Naive thymus-derived CD4-positive, alpha-beta T cell (primary cell): ENCODE data around the gene ZSWIM8. TPM values are rescaled to one million over a fixed set of nuclear protein-coding genes. Genes with fewer than 3 reads are reported as not detected.

Experiments
- ATAC-seq: fragments of 150-1000 bp; cut with Tn5 transposase; 2 replicates; pipeline ENCODE4 v1.10.0; 2021; ENCODE audit warnings: mild to moderate bottlenecking, moderate library complexity
- CTCF ChIA-PET: fragments of 350-600 bp; sonication (Branson Sonifier 250); formaldehyde crosslinking; loops from one replicate; lab custom pipeline; 2021; ENCODE audit warnings: antibody characterized with exemption; lab: Charles Lee
- POLR2A ChIA-PET: fragments of 350-600 bp; sonication (Branson Sonifier 250); formaldehyde crosslinking; loops from one replicate; lab custom pipeline; 2021; ENCODE audit warnings: antibody characterized with exemption, inconsistent platforms; lab: Charles Lee
- DNase-seq, 9 donors: peaks; one replicate each; pipeline versions ENCODE4 v3.0.0 to v3.0.0-alpha.2; 2020 to 2022; ENCODE audit warnings: mixed read lengths in 1 of 9
- H3K27ac ChIP-seq: one replicate; pipeline ENCODE4 v1.7.0; 2013; ENCODE audit warnings: mild to moderate bottlenecking, low read depth, low read length, moderate library complexity
- H3K27me3 ChIP-seq, 2 donors: one replicate each; pipeline ENCODE4 v1.7.0; 2013; ENCODE audit warnings: low read length in 2 of 2, mild to moderate bottlenecking in 2 of 2, moderate library complexity in 2 of 2; ENCODE audit not compliant: control insufficient read depth in 2 of 2, insufficient read depth in 2 of 2
- H3K36me3 ChIP-seq, 3 experiments: 1 replicate in 2 of 3; 2 replicates in 1 of 3; pipeline ENCODE4 v1.7.0; 2013; ENCODE audit warnings: low read length in 3 of 3, mild to moderate bottlenecking in 3 of 3, moderate library complexity in 1 of 3; ENCODE audit not compliant: insufficient read depth in 3 of 3, control insufficient read depth in 2 of 3
- H3K4me1 ChIP-seq, 2 donors: one replicate each; pipeline ENCODE4 v1.7.0; 2013; ENCODE audit warnings: low read length in 2 of 2, mild to moderate bottlenecking in 2 of 2, moderate library complexity in 1 of 2; ENCODE audit not compliant: control insufficient read depth in 2 of 2, insufficient read depth in 2 of 2
- H3K4me3 ChIP-seq: 2 replicates; pipeline ENCODE4 v1.7.0; 2013; ENCODE audit warnings: mild to moderate bottlenecking, low read length
- H3K9me3 ChIP-seq, 3 experiments: 1 replicate in 2 of 3; 2 replicates in 1 of 3; pipeline ENCODE4 v1.7.0; 2013; ENCODE audit warnings: low read length in 3 of 3; ENCODE audit not compliant: control insufficient read depth in 2 of 3
- H3K27ac Mint-ChIP-seq, 9 donors: one replicate each; pipeline ENCODE4 v1.8.0; 2020 to 2022; ENCODE audit warnings: mixed read lengths in 9 of 9, mild to moderate bottlenecking in 8 of 9, moderate library complexity in 5 of 9, inconsistent platforms in 2 of 9
- H3K27me3 Mint-ChIP-seq, 5 donors: one replicate each; pipeline ENCODE4 v1.8.0; 2021 to 2022; ENCODE audit warnings: mixed read lengths in 5 of 5, mild to moderate bottlenecking in 1 of 5
- H3K36me3 Mint-ChIP-seq, 5 donors: one replicate each; pipeline ENCODE4 v1.8.0; 2020 to 2022; ENCODE audit warnings: mixed read lengths in 5 of 5, mild to moderate bottlenecking in 3 of 5, inconsistent platforms in 1 of 5
- H3K4me1 Mint-ChIP-seq, 7 donors: one replicate each; pipeline ENCODE4 v1.8.0; 2020 to 2022; ENCODE audit warnings: mixed read lengths in 7 of 7, mild to moderate bottlenecking in 3 of 7, inconsistent platforms in 1 of 7
- H3K4me3 Mint-ChIP-seq, 10 donors: one replicate each; pipeline ENCODE4 v1.8.0; 2020 to 2022; ENCODE audit warnings: mild to moderate bottlenecking in 10 of 10, mixed read lengths in 10 of 10, moderate library complexity in 6 of 10, inconsistent platforms in 2 of 10
- H3K9me3 Mint-ChIP-seq, 11 donors: one replicate each; pipeline ENCODE4 v1.8.0; 2020 to 2022; ENCODE audit warnings: mixed read lengths in 11 of 11, mild to moderate bottlenecking in 4 of 11, inconsistent platforms in 1 of 11, moderate library complexity in 1 of 11
- intact Hi-C, 2 donors: fragments of 100-400 bp; cut with micrococcal nuclease; formaldehyde crosslinking; loops; one replicate each; pipeline ENCODE4 v1.15.1; 2023
- polyA plus RNA-seq, 2 donors: library from polyadenylated mRNA; unstranded; fragments of 300-500 nt; fragmentation: Illumina TruSeq; gene quantifications; one replicate each; pipeline ENCODE4 v1.2.3, GENCODE V29; 2021
- total RNA-seq, 6 experiments: library from RNA in 5 of 6; stranded (reverse) in 5 of 6; gene quantifications; 1 replicate in 5 of 6; 2 replicates in 1 of 6; pipeline ENCODE4 v1.2.3 and lab custom pipeline; 2021 to 2026

ZSWIM8 gene
- total and polyA plus RNA-seq, 7 experiments from 2014 or later, result 9.9 to 102 (median 82.0) TPM

DNA sequence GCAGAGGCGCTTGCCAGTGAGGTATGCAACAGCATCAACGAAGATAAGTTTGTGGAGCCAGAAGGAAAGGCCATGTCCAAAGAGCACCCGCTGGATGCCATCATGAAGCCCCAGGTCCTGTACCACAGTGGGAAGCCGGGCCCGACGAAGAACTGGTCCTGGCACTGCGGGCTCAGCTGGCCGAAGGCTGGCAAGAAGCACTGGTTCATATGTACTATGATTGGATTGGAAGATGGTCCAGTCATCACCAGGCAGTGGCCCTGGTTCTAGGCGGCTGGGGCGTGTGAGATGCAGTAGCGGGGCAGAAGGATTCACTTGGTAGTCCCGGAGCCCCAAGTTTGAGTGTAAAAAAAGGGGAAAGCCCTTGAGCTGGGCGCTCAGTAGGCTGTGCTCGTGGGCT is 22.1 kb downstream of the ZSWIM8 start:
- intact Hi-C loops, result no loop called here
- Histone ChIP-seq H3K27me3 (no peaks in the 10 kb centered on the region), H3K9me3 (no peaks in the 10 kb centered on the region), H3K4me1 (peaks cover 26 to 31% of the 10 kb centered on the region in 2 donors), H3K27ac (peak overlapping the region; percentile 28), H3K36me3 (peaks cover 25 to 75% (median 32%) of the 10 kb centered on the region in 3 experiments), H3K4me3 (no peak overlapping the region)
- Mint-ChIP-seq H3K27me3 (no peaks in the 10 kb centered on the region), H3K36me3 (peaks cover 26 to 45% (median 37%) of the 10 kb centered on the region in 5 donors), H3K4me1 (peaks cover 36 to 66% (median 58%) of the 10 kb centered on the region in 7 donors), H3K4me3 (peak overlapping the region in 6 of 10 donors; percentile 30 to 75 (median 62)), H3K27ac (peak overlapping the region in 6 of 9 donors; percentile 31 to 58 (median 42)), H3K9me3 (peaks cover 0 to 4% (median 0%) of the 10 kb centered on the region in 11 donors)
- ChIA-PET CTCF (no interaction called here), POLR2A (interaction anchor here (0.8 to 12.8 kb wide), 5 partner anchors 8 to 39 kb away, joined by 3 to 150 read pairs (median 42); partner anchors contain the start of genes CHCHD1 and ZSWIM8)
- ATAC-seq (no peak), DNase-seq (no peak)

DNA sequence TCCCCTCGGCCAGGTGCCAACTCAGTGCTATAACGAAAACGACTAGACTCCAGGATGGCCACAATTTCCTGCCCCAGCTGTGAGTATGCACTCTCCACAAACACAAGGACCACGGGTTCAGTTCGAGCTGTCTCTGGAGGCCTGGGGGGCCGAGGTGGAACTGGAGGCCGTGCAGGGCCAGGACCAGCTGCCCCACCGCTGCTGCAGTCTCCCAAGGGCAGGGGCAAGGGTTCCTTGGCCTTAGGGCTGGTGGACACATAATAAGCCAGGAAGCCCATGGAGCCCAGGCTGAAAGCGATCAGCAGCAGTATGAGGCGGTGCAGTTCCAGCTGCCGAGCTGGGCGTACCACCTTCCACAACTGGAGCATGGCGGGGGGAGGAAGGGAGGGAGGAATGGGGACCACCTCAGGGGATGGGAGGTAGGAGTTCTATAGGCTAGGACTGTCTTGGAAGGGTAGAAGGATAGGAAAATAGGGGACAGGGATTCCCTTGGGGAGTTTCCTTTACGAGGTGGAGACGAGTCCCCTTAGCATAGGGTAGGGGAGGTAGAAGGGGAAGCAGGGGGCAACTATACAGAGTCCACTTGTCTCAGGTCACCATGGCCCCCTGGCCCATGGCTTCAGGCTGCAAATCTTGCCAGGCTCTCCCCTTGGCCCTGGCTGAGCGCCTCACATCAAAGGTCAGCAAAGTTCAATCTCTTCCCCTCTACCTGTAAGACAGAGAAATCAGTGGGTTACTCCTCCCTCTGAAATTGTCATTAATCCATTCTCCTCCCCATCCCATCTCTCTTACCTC is 22.8 kb downstream of the ZSWIM8 start:
- peaks cover 36 to 71% (median 57%) of the 10 kb centered on the region in 7 donors for H3K4me1 Mint-ChIP-seq
- peaks cover 19 to 44% (median 40%) of the 10 kb centered on the region in 5 donors for H3K36me3 Mint-ChIP-seq
- H3K9me3 Mint-ChIP-seq, result peaks cover 0 to 4% (median 0%) of the 10 kb centered on the region in 11 donors
- no peaks in the 10 kb centered on the region for H3K9me3 ChIP-seq
- H3K4me1 ChIP-seq, result peaks cover 26 to 31% of the 10 kb centered on the region in 2 donors
- no peak overlapping the region for H3K27ac ChIP-seq
- intact Hi-C loops, result no loop called here
- ATAC-seq (no peak), DNase-seq (no peak)
- H3K36me3 ChIP-seq, result peaks cover 21 to 72% (median 28%) of the 10 kb centered on the region in 3 experiments
- H3K4me3 ChIP-seq, result no peak overlapping the region
- H3K27me3 ChIP-seq, result no peaks in the 10 kb centered on the region
- ChIA-PET CTCF (interaction anchor here (0.7 to 2.4 kb wide), 4 partner anchors 30 to 451 kb away, joined by 4 to 14 read pairs (median 6); no protein-coding TSS in a partner anchor), POLR2A (interaction anchor here (0.9 to 12.8 kb wide), 5 partner anchors 9 to 51 kb away, joined by 3 to 150 read pairs (median 42); partner anchors contain the start of genes CHCHD1 and ZSWIM8)
- no peaks in the 10 kb centered on the region for H3K27me3 Mint-ChIP-seq
- H3K27ac Mint-ChIP-seq, result peak overlapping the region; percentile 13 to 98 (median 94)
- H3K4me3 Mint-ChIP-seq, result peak overlapping the region in 7 of 10 donors; percentile 35 to 95 (median 54)

DNA sequence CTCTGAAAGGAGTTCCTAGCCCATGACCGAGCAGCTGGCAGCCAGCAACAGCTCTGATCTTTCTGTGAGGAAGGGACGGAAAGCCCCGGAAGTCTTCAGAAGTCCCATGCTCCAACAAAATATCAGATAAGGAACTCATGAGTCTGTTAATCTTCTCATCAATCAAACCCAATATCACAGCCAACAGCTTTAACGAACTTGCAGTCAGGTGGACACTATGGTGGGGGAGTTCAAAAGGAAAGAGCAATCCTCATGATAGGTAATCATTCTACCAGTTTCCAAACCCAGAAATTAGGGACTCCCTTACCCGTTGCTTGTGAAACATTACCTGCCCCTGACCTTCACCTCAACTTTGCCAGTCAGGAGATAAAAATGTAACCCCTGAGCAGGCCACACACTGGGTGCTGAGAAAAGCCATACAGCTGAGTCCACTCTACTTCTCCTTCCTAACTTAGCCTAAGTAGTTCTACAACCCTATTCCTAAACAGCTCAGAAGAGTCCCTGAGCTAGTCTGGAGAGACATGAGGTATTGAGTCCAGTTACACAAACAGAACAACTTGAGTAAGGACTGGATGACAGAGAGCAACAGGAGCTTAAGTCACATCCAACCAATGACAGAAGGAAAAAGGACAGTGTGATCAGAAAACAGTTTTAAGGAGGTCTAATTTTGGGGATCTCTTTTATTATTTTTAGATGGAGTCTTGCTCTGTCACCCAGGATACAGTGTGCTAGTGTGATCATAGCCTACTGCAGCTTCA is 23.8 kb downstream of the ZSWIM8 start:
- Histone ChIP-seq H3K36me3 (peaks cover 12 to 70% (median 20%) of the 10 kb centered on the region in 3 experiments), H3K27ac (peak overlapping the region; percentile 97), H3K9me3 (no peaks in the 10 kb centered on the region), H3K4me1 (peaks cover 26 to 31% of the 10 kb centered on the region in 2 donors), H3K27me3 (no peaks in the 10 kb centered on the region), H3K4me3 (no peak overlapping the region)
- intact Hi-C loops, result no loop called here
- peaks cover 14 to 45% (median 41%) of the 10 kb centered on the region in 5 donors for H3K36me3 Mint-ChIP-seq
- ChIA-PET POLR2A (interaction anchor here (0.6 to 12.8 kb wide), 9 partner anchors 10 to 184 kb away, joined by 3 to 150 read pairs (median 15); partner anchors contain the start of genes CHCHD1, SEC24C and ZSWIM8), CTCF (interaction anchor here (0.6 to 2.4 kb wide), 7 partner anchors 29 to 450 kb away, joined by 3 to 14 read pairs (median 4); no protein-coding TSS in a partner anchor)
- peaks cover 33 to 62% (median 52%) of the 10 kb centered on the region in 7 donors for H3K4me1 Mint-ChIP-seq
- H3K4me3 Mint-ChIP-seq, result peak overlapping the region; percentile 23 to 95 (median 86)
- no peaks in the 10 kb centered on the region for H3K27me3 Mint-ChIP-seq
- H3K9me3 Mint-ChIP-seq, result peaks cover 0 to 2% (median 0%) of the 10 kb centered on the region in 11 donors
- peak overlapping the region; percentile 30 to 98 (median 95) for H3K27ac Mint-ChIP-seq
- DNase-seq (no peak), ATAC-seq (no peak)

DNA sequence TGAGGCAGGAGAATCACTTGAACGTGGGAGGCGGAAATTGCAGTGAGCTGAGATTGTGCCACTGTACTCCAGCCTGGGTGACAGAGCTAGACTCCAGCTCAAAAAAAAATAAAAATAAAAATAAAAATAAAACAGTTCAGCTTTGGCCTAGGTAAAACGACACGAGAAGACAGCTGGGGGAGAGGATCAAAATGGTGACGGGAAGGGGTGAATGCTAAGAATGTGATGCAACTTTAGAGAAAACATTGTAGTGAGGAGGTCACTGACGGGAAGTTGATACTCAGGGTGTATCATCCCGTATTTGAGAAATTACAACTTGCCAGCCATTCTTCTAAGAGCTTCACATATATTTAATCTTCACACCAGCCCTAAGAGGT is 24.9 kb downstream of the ZSWIM8 start:
- Histone ChIP-seq H3K9me3 (no peaks in the 10 kb centered on the region), H3K36me3 (peaks cover 11 to 71% (median 18%) of the 10 kb centered on the region in 3 experiments), H3K4me3 (peak overlapping the region; percentile 69), H3K27ac (peak overlapping the region; percentile 97), H3K4me1 (peaks cover 26 to 31% of the 10 kb centered on the region in 2 donors), H3K27me3 (no peaks in the 10 kb centered on the region)
- H3K4me3 Mint-ChIP-seq, result peak overlapping the region; percentile 88 to 97 (median 94)
- intact Hi-C loops, result loop anchor here (2.0 to 5.0 kb wide), 2 partner anchors 313 to 1300 kb away; partner anchors contain the start of genes PPP3CB (in 1 of the 2) and SAMD8 (in 1 of the 2)
- peaks cover 14 to 50% (median 41%) of the 10 kb centered on the region in 5 donors for H3K36me3 Mint-ChIP-seq
- H3K27me3 Mint-ChIP-seq, result no peaks in the 10 kb centered on the region
- POLR2A ChIA-PET, result interaction anchor here (0.9 to 12.8 kb wide), 13 partner anchors 11 to 314 kb away, joined by 3 to 150 read pairs (median 4); partner anchors contain the start of genes CHCHD1, PPP3CB, SEC24C and ZSWIM8
- no peak for ATAC-seq
- H3K4me1 Mint-ChIP-seq, result peaks cover 33 to 59% (median 52%) of the 10 kb centered on the region in 7 donors
- peak in 5 of 9 donors; percentile 27 to 44 (median 32) for DNase-seq
- H3K9me3 Mint-ChIP-seq, result peaks cover 0 to 2% (median 0%) of the 10 kb centered on the region in 11 donors
- peak overlapping the region; percentile 94 to 98 (median 96) for H3K27ac Mint-ChIP-seq
- CTCF ChIA-PET, result interaction anchor here (1.1 to 2.4 kb wide), 2 partner anchors 69 to 76 kb away, joined by 3 to 14 read pairs; no protein-coding TSS in a partner anchor

DNA sequence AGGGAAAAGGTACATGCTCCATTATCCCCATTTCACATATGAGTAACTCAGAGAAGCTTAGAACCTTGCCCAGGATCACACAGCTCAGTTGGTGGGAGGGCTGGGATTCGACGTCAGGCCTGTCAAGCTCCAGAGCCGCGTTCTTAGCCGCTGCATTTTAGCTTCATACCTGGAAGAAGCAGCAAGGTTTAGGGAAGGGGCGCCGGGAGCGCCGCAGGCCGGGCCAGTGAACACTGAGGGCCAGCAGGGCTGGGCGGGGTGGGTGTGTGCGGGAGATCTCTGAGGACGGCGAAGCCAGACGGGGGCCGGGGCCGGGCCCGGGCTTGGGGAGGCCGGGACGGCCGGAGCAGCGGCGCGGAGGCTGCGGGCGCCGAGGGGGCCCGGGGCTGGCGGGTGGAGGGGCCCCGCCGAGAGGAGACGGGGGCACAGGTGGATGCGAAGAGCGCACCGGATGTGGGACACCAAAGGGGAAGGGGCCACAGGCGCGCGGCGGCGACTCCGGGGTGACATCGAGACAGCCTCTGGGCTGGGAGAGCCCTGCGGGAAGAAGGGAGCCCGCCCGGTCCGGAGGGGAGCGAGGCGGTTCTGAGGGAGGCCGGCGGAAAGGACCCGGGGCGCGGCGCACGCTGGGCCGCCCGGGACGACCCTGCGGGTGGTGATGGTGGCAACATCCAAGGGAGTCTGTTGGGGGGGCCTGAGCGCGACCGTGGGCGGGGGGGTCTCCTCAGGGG is 25.5 kb downstream of the ZSWIM8 start:
- Histone ChIP-seq H3K27ac (peak overlapping the region; percentile 97), H3K9me3 (no peaks in the 10 kb centered on the region), H3K4me1 (peaks cover 26 to 31% of the 10 kb centered on the region in 2 donors), H3K27me3 (no peaks in the 10 kb centered on the region), H3K36me3 (peaks cover 6 to 71% (median 13%) of the 10 kb centered on the region in 3 experiments), H3K4me3 (peak overlapping the region; percentile 69)
- POLR2A ChIA-PET, result interaction anchor here (0.9 to 12.8 kb wide), 13 partner anchors 11 to 315 kb away, joined by 3 to 150 read pairs (median 4); partner anchors contain the start of genes CHCHD1, PPP3CB, SEC24C and ZSWIM8
- CTCF ChIA-PET, result interaction anchor here (2.4 kb wide), 1 partner anchor 69 kb away, joined by 14 read pairs; no protein-coding TSS in a partner anchor
- H3K27ac Mint-ChIP-seq, result peak overlapping the region; percentile 94 to 98 (median 96)
- DNase-seq (peak; percentile 46 to 76 (median 71)), ATAC-seq (peak; percentile 18)
- H3K36me3 Mint-ChIP-seq, result peaks cover 11 to 49% (median 37%) of the 10 kb centered on the region in 5 donors
- peak overlapping the region; percentile 88 to 97 (median 94) for H3K4me3 Mint-ChIP-seq
- peaks cover 0 to 2% (median 0%) of the 10 kb centered on the region in 11 donors for H3K9me3 Mint-ChIP-seq
- intact Hi-C loops, result loop anchor here (1.0 to 5.0 kb wide), 13 partner anchors 11 to 1300 kb away; partner anchors contain the start of genes SEC24C (in 2 of the 2), ZSWIM8 (in 2 of the 2), CAMK2G (in 1 of the 2) and PPP3CB (in 1 of the 2)
- peaks cover 31 to 54% (median 49%) of the 10 kb centered on the region in 7 donors for H3K4me1 Mint-ChIP-seq
- no peaks in the 10 kb centered on the region for H3K27me3 Mint-ChIP-seq
